Testis (tissue), 2 donors: ENCODE data around the gene TSEN2.

Experiments
- CTCF ChIP-seq, 3 experiments: fragments of 450-650 bp in 2 of 3; fragments of 200-600 bp in 1 of 3; sonication (generic) in 1 of 3; IDR thresholded peaks; one replicate each; pipeline ENCODE4 v1.5.1; 2016 to 2019; ENCODE audit warnings: antibody characterized with exemption in 3 of 3, mild to moderate bottlenecking in 2 of 3, moderate library complexity in 1 of 3
- POLR2A ChIP-seq: fragments of 450-650 bp; IDR thresholded peaks from one replicate; pipeline ENCODE4 v1.6.1; 2017; ENCODE audit warnings: antibody characterized with exemption, mild to moderate bottlenecking, moderate library complexity

GRCh38 chr3:12438318-12438717 is 46.0 kb upstream of the TSEN2 start:
- TF ChIP-seq CTCF (IDR thresholded peaks at IDR 0.05) (no peak), POLR2A (no peak)
